Measurements from ENCODE around the gene PON2. TPM values are rescaled to one million over a fixed set of nuclear protein-coding genes. Genes with fewer than 3 reads are reported as not detected.

The PON2 gene
- total RNA-seq, 4 donors from 2014 or later = 116 to 330 (median 193) TPM

- TF ChIP-seq POLR2A (IDR thresholded peaks at IDR 0.05) (no peak), CTCF (IDR thresholded peaks at IDR 0.05) (no peak)
- no peaks in the 10 kb centered on the region for H3K4me1 ChIP-seq
- no peaks in the 10 kb centered on the region for H3K36me3 ChIP-seq
- H3K27ac ChIP-seq = no peak overlapping the region
- no peak for DNase-seq
- H3K4me3 ChIP-seq = no peak overlapping the region
- H3K27me3 ChIP-seq = no peaks in the 10 kb centered on the region
- H3K9me3 ChIP-seq = no peaks in the 10 kb centered on the region
Measured at GRCh38 chr7:95367606-95368005, 67.2 kb downstream of the PON2 start.

- no peak for TF ChIP-seq POLR2A (IDR thresholded peaks at IDR 0.05)
- no peak for TF ChIP-seq CTCF (IDR thresholded peaks at IDR 0.05)
- Histone ChIP-seq H3K4me3 (no peak overlapping the region), H3K9me3 (no peaks in the 10 kb centered on the region), H3K27me3 (no peaks in the 10 kb centered on the region), H3K36me3 (no peaks in the 10 kb centered on the region), H3K27ac (no peak overlapping the region), H3K4me1 (no peaks in the 10 kb centered on the region)
- DNase-seq = no peak
Measured at GRCh38 chr7:95365151-95365550, 69.7 kb downstream of the PON2 start.

- H3K36me3 ChIP-seq = no peaks in the 10 kb centered on the region
- no peak overlapping the region for H3K27ac ChIP-seq
- H3K4me1 ChIP-seq = no peaks in the 10 kb centered on the region
- H3K4me3 ChIP-seq = no peak overlapping the region
- TF ChIP-seq POLR2A (IDR thresholded peaks at IDR 0.05) (no peak), CTCF (IDR thresholded peaks at IDR 0.05) (peak in 2 of 6 experiments; percentile 3 to 23)
- H3K9me3 ChIP-seq = peaks cover 0 to 4% (median 0%) of the 10 kb centered on the region in 4 donors
- H3K27me3 ChIP-seq = no peaks in the 10 kb centered on the region
- DNase-seq = no peak
Measured at GRCh38 chr7:95357623-95358022, 77.2 kb downstream of the PON2 start.

Other genes starting within 250 kb of the PON2 start
- gene PON1, start 110.5 kb downstream of the PON2 start, total RNA-seq = not detected
- gene PON3, start 38.7 kb downstream of the PON2 start, total RNA-seq = 1 to 10 TPM in 3 of 4 donors, not detected in 1; 2.9 to 9.1 (median 5.5) TPM
- gene ASB4, start 50.9 kb upstream of the PON2 start, total RNA-seq = 1 to 10 TPM in 1 of 4 donors, not detected in 3; 1.3 TPM
- gene PDK4, start 161.5 kb upstream of the PON2 start, total RNA-seq = 100 to 1,000 TPM; 130 to 664 (median 240) TPM

All from Peyer's patch (tissue), 4 donors.